Endometrial microvascular endothelial cells (primary cell): Measurements from ENCODE around the gene MT1M. TPM values are rescaled to one million over a fixed set of nuclear protein-coding genes. Genes with fewer than 3 reads are reported as not detected.
"Not testable (repeated sequence)": the region's sequence is repeated elsewhere in the genome, so short reads cannot be mapped to it uniquely, and the experiment has no call there.

Experiments
- in situ Hi-C: cut with HindIII; loops from 2 replicates; pipeline ENCODE4 v1.10.0; 2017; ENCODE audit warnings: low sequenced_read_pairs, low pct_unique_long_range_greater_than_20kb; ENCODE audit errors: inconsistent ontology term
- total RNA-seq: library from RNA; depleted of rRNA; stranded (reverse); fragments of >200 nt; gene quantifications from one replicate; pipeline ENCODE4 v1.2.3, GENCODE V29; 2015; ENCODE audit errors: inconsistent ontology term

MT1M gene
- total RNA-seq, 1 donor from 2014 or later: 4.6 TPM

DNA sequence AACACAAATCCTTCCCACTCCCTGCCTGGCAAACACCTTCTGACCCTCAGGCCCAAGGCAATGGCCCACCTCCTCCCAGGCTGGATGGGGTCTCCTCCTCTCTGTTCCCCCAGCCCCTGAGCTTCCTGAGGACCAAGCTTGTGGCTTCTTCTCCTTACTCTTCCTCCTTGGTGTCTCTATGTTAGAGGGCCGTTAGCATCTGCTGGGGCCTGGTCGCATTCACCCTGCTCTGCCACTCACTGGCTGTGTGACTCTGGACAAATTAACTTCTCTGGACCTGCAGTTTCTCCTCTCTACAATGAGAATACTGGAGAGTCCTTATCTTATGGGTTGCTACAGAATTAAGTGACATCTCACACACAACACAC, 24.8 kb upstream of the MT1M start:
- in situ Hi-C loops: no loop called here

DNA sequence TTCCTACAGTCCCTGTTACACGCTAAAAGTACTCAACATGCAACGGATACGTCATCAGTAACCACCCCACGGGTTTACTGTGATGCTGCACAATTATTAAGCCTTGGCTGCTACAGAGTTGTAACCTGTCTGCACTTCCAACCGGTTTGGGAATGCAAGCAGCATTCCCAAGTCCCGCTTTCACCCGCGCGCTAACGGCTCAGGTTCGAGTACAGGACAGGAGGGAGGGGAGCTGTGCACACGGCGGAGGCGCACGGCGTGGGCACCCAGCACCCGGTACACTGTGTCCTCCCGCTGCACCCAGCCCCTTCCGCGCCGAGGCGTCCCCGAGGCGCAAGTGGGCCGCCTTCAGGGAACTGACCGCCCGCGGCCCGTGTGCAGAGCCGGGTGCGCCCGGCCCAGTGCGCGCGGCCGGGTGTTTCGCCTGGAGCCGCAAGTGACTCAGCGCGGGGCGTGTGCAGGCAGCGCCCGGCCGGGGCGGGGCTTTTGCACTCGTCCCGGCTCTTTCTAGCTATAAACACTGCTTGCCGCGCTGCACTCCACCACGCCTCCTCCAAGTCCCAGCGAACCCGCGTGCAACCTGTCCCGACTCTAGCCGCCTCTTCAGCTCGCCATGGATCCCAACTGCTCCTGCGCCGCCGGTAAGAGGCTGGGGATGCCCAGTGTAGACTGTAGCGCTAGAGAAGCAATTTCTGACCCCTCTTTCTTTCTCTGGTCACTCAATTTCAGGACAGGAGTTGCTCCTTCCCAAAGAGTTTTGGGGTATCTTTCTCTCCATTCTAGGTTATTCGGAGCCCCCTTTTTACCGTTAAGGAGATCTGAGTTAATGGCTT, 24.2 kb upstream of the MT1M start, which contains the start of gene MT2A:
MT2A (plus strand) TSS at position 542 of the 833 bp plus-strand sequence; CDS start at position 614, 72 bp downstream.
- in situ Hi-C loops: no loop called here

DNA sequence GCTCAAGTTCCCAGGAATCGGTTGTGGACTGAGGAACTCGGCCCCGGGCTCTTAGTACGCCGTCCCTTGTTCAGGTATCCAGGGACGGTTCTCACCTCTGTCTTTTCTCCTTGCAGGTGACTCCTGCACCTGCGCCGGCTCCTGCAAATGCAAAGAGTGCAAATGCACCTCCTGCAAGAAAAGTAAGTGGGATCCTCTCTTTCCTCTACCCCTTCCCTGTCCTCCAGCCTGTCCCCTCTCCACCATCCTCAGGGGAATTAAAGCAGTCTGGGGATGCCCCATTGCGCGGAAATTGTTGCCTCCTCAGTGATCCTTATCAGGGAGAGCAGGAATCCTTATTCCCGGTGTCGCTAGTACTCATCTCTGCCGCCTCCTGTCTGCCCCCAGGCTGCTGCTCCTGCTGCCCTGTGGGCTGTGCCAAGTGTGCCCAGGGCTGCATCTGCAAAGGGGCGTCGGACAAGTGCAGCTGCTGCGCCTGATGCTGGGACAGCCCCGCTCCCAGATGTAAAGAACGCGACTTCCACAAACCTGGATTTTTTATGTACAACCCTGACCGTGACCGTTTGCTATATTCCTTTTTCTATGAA, 23.5 kb upstream of the MT1M start:
- in situ Hi-C loops: no loop called here

DNA sequence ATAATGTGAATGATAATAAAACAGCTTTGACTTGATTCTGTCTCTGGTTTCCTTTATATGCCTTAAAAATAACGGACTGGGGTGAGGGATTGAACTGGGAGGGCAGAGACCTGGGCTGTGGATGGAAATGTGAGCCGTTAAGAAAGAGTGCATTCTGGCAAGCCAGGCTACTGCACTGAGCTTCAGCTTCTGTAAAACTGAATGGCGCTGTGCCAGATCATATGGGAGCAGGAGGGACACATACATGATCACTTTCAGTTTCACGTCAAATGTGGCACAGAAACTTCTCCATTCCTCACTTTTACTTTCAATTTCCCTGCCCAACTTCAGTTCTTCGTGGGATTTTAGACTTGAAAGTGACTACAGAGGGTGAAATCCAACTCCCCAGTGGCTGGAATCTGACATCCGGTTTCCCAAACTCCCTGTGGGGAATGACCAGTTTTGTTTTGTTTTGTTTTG, 23.0 kb upstream of the MT1M start:
- in situ Hi-C loops: no loop called here

DNA sequence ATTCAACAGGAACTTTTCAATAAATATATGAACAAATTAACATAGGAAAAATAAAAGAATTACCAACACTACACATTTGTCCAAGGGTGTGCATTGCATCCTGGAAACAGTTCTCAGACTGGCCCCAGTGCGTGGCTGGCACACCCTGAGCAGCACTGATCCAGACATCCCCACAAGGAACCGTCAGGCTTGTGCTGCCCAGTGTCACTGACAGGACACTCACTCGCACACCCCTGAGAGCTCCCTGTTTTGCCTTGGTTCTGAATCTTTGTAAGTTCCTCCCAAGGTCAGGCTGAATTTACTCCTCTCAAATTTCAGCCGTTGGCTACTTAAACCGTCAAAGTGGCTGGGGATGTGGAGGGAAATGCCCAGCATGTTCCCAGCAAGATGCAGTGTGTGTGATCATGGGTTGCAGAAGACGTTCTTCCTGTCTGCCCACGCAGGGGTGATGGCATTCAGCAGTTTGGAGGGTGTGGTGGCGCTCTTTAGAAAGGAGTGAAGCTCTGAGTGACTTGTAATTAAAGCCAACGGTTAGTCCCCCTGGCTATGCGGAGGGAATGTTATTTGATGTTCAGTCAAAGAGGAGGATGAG, 22.3 kb upstream of the MT1M start:
- in situ Hi-C loops: no loop called here

DNA sequence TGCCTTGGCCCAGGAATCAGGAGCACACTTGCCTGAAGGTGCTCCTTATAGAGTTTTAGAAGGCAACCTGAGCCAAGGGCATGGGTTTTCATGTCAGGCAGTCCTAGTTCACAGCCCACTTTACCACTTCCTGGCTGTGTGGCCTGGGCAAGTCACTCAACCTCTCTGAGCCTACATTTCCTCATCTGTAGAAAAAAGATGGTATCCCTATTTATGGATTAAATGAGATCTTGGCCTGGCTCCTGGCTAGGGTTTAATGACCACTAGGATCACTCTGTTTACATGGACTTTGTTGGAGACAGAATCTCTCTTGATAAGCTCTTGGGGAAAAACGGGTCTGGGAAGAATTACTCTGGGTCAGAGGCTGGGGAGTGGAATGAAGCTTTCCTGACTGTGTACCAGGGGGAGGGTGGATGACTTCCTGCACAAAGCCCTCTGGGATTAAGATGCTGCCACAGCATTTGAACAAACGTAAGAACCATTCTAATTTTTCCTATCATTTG, 21.8 kb upstream of the MT1M start:
- in situ Hi-C loops: no loop called here

DNA sequence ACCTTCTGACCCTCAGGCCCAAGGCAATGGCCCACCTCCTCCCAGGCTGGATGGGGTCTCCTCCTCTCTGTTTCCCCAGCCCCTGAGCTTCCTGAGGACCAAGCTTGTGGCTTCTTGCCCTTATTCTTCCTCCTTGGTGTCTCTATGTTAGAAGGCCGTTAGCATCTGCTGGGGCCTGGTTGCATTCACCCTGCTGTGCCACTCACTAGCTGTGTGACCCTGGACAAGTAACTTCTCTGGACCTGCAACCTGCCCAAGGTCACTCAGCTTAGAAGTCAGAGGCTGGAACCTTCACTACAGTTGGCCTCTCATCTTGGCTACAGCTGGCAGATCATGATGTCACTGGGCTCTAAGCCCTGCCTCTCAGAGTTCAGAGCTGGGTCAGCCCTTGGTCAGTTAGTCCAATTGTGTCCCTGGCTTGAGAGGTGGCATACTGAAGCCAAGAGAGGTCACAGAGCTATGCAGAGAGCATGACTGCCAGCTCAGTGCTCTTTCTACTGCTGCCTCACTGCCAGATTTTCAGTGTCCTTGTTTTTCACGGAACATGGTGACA, 21.1 kb upstream of the MT1M start:
- in situ Hi-C loops: no loop called here

GRCh38 chr16:56613706-56614105, 18.8 kb upstream of the MT1M start:
- in situ Hi-C loops: no loop called here

- in situ Hi-C loops: no loop called here
Measured at GRCh38 chr16:56614549-56614991, 17.9 kb upstream of the MT1M start.

DNA sequence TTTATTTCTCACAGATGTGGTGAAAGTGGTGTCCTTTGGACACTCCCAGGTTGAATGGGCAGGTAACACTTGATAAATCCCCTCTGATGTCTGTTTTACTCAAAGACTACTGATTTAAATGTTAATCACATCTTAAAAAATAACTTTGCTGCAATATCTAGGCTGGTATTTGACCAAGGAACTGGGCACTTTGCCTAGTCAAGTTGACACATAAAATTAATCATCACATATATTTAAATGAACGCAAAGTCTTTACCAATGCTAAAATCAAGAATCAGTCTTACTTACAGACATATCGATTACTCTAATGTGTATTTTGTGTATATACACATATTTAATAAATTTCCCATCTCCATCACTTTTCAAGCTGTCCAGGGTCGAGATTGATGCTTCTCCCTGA, 17.1 kb upstream of the MT1M start:
- in situ Hi-C loops: no loop called here

DNA sequence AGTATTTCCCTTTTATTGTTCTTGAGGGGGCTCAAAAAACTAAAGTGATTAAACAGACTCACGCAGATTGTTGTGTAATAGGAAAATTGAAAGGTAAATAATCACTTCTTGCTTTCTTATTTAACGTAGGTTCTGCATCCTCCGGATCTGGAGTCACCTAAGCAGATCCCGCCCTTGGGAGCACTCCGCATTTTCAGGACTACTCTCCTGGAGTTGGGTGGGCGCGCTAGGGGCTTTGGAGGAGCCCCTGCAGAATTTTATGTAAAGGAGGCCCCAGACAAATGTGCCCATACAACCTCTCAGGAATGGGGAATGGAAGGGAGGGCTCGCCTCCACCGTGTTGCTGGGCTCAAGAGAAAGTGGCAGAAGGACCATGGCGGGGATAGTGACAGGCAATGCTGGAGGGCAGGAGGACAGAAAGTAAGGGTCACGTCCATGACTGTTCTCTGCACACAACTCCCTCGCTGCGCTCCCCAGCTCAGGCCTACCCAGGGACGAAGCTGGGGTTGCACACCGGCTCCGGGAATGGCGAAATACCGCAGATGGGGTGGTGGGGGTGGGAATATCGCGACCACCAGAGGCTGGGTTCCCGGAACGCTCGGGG, 15.7 kb upstream of the MT1M start:
- in situ Hi-C loops: no loop called here

- in situ Hi-C loops: no loop called here
Measured at GRCh38 chr16:56617212-56618085, 15.0 kb upstream of the MT1M start.

- in situ Hi-C loops: no loop called here
Measured at GRCh38 chr16:56618138-56618537, 14.3 kb upstream of the MT1M start.

- in situ Hi-C loops: no loop called here
Measured at GRCh38 chr16:56620339-56620897, 12.0 kb upstream of the MT1M start.

- in situ Hi-C loops: not testable (repeated sequence)
Measured at GRCh38 chr16:56621665-56622445, 10.6 kb upstream of the MT1M start.

GRCh38 chr16:56623184-56623583, 9.3 kb upstream of the MT1M start:
- in situ Hi-C loops: not testable (repeated sequence)

GRCh38 chr16:56623637-56624036, 8.8 kb upstream of the MT1M start:
- in situ Hi-C loops: no loop called here
